HepG2 (cell line): ENCODE measurements around the gene RAB9A. TPM values are rescaled to one million over a fixed set of nuclear protein-coding genes. Genes with fewer than 3 reads are reported as not detected.

Experiments used
- ATAC-seq: fragments of 200-7000 bp; cut with Tn5 transposase; 3 replicates; pipeline ENCODE4 v1.9.1; 2020; ENCODE audit warnings: mild to moderate bottlenecking, moderate library complexity
- BruUV-seq: library from RNA; stranded (reverse); fragments of 400-500 nt; replicated peaks from 2 replicates; lab custom pipeline; 2021; lab: Mats Ljungman, UMichigan
- CTCF ChIA-PET: fragments of 300-600 bp; formaldehyde crosslinking; extraction: SDS; loops from one replicate; lab custom pipeline; 2021; ENCODE audit warnings: low total read pairs, inconsistent platforms, low intra/inter-chr PET ratio; lab: Yijun Ruan, JAX
- POLR2A ChIA-PET: fragments of 350-600 bp; sonication (Branson Sonifier 250); formaldehyde crosslinking; loops from one replicate; lab custom pipeline; 2020; ENCODE audit warnings: antibody characterized with exemption, inconsistent platforms; lab: Yijun Ruan, JAX
- DNase-seq: peaks from one replicate; pipeline ENCODE4 v3.0.0-alpha.2; 2015; ENCODE audit warnings: low spot score
- FAIRE-seq: peaks from 3 replicates; lab custom pipeline; 2011; peaks lifted over from hg19 to GRCh38; lab: Jason Lieb, UNC
- H2AFZ ChIP-seq: one replicate; pipeline ENCODE4 v1.6.1; 2011; ENCODE audit warnings: low read length, inconsistent platforms
- H3K27ac ChIP-seq: fragments of 300-600 bp; 3 replicates; pipeline ENCODE4 v1.8.0; 2011; ENCODE audit warnings: mixed run types, mild to moderate bottlenecking, mixed read lengths, low read length, inconsistent platforms; ENCODE audit not compliant: insufficient read depth; ENCODE audit errors: extremely low read length
- H3K27me3 ChIP-seq, 2 experiments: fragments of 200-600 bp in 1 of 2; 2 replicates in 1 of 2; 3 replicates in 1 of 2; pipeline versions ENCODE4 v1.6.0 to v1.8.0; 2011; ENCODE audit warnings: low read length in 2 of 2, mild to moderate bottlenecking in 2 of 2, moderate library complexity in 2 of 2, inconsistent platforms in 1 of 2; ENCODE audit not compliant: insufficient read depth in 2 of 2, control insufficient read depth in 1 of 2
- H3K36me3 ChIP-seq, 2 experiments: fragments of 200-600 bp in 1 of 2; replicated peaks in 1 of 2; 2 replicates in 1 of 2; 3 replicates in 1 of 2; pipeline versions ENCODE4 v1.5.1 to v1.8.0; 2011; ENCODE audit warnings: low read length in 2 of 2, inconsistent platforms in 1 of 2; ENCODE audit not compliant: insufficient read depth in 2 of 2, control insufficient read depth in 1 of 2
- H3K4me1 ChIP-seq: 2 replicates; pipeline ENCODE4 v1.5.1; 2012; ENCODE audit warnings: low read length, inconsistent platforms; ENCODE audit not compliant: insufficient read depth
- H3K4me2 ChIP-seq: 2 replicates; pipeline ENCODE4 v1.6.0; 2011; ENCODE audit warnings: low read depth, low read length, inconsistent platforms
- H3K4me3 ChIP-seq, 3 experiments: fragments of 200-600 bp in 1 of 3; sonication (generic), shearing (Covaris generic) in 1 of 3; replicated peaks in 1 of 3; 2 replicates each; pipeline ENCODE4 v1.5.1; 2011 to 2016; ENCODE audit warnings: low read length in 3 of 3, inconsistent platforms in 2 of 3, low read depth in 2 of 3, mild to moderate bottlenecking in 2 of 3, control low read depth in 1 of 3, mixed read lengths in 1 of 3; ENCODE audit not compliant: insufficient read depth in 1 of 3
- H3K79me2 ChIP-seq: one replicate; pipeline ENCODE4 v1.6.1; 2011; ENCODE audit warnings: low read length, inconsistent platforms; ENCODE audit not compliant: insufficient read depth
- H3K9ac ChIP-seq: 2 replicates; pipeline ENCODE4 v1.6.0; 2011; ENCODE audit warnings: mild to moderate bottlenecking, low read depth, low read length, inconsistent platforms; ENCODE audit not compliant: insufficient read depth
- H3K9me3 ChIP-seq: 2 replicates; pipeline ENCODE4 v1.5.1; 2012; ENCODE audit warnings: mild to moderate bottlenecking, low read length
- H4K20me1 ChIP-seq: 2 replicates; pipeline ENCODE4 v1.6.0; 2011; ENCODE audit warnings: inconsistent platforms, mild to moderate bottlenecking, low read length, moderate library complexity; ENCODE audit not compliant: insufficient read depth
- CBX1 ChIP-seq: IDR thresholded peaks from one replicate; pipeline ENCODE4 v1.6.1; 2016; ENCODE audit warnings: antibody characterized with exemption, low read depth
- CREB1 ChIP-seq, 2 experiments: fragments of 450-650 bp in 1 of 2; IDR thresholded peaks; 2 replicates each; pipeline ENCODE4 v1.6.1; 2016 to 2017; ENCODE audit warnings: control low read depth in 1 of 2, mild to moderate bottlenecking in 1 of 2, missing compliant biosample characterization in 1 of 2, missing genetic modification characterization in 1 of 2
- HMGA1 ChIP-seq: sonication (generic); formaldehyde crosslinking; conservative IDR thresholded peaks from 2 replicates; pipeline ENCODE4 v1.4.0; 2020; ENCODE audit warnings: missing genetic modification reagents
- HOXA5 ChIP-seq: sonication (generic); formaldehyde crosslinking; IDR thresholded peaks from 2 replicates; pipeline ENCODE4 v1.4.0; 2020; ENCODE audit warnings: missing genetic modification reagents
- KDM2A ChIP-seq: sonication (generic); formaldehyde crosslinking; IDR thresholded peaks from 2 replicates; pipeline ENCODE4 v1.4.0; 2020; ENCODE audit warnings: low read depth, missing genetic modification reagents, borderline replicate concordance
- KMT2B ChIP-seq: IDR thresholded peaks from 2 replicates; pipeline ENCODE4 v1.6.1; 2016; ENCODE audit warnings: missing genetic modification reagents, missing compliant biosample characterization
- MTA1 ChIP-seq: sonication (generic); formaldehyde crosslinking; IDR thresholded peaks from 2 replicates; pipeline ENCODE4 v1.4.0; 2020; ENCODE audit warnings: missing genetic modification reagents, mild to moderate bottlenecking, borderline replicate concordance
- NR2F1 ChIP-seq, 2 experiments: fragments of 450-650 bp in 1 of 2; formaldehyde crosslinking in 1 of 2; IDR thresholded peaks; 2 replicates each; pipeline versions ENCODE4 v1.5.0 to v1.6.1; 2016 to 2020; ENCODE audit warnings: mild to moderate bottlenecking in 1 of 2, missing compliant biosample characterization in 1 of 2, missing genetic modification reagents in 1 of 2, moderate library complexity in 1 of 2
- PRPF4 ChIP-seq: fragments of 200-400 bp; formaldehyde crosslinking; IDR thresholded peaks from 2 replicates; pipeline ENCODE4 v1.6.1; 2016; ENCODE audit warnings: low read length, low read depth; ENCODE audit not compliant: poor library complexity, severe bottlenecking
- RAD21 ChIP-seq: fragments of 450-650 bp; formaldehyde crosslinking; IDR thresholded peaks from 2 replicates; pipeline ENCODE4 v1.5.0; 2020; ENCODE audit warnings: mild to moderate bottlenecking
- SMARCE1 ChIP-seq: fragments of 450-650 bp; IDR thresholded peaks from 2 replicates; pipeline ENCODE4 v1.6.1; 2017; ENCODE audit warnings: borderline replicate concordance
- SRSF4 ChIP-seq: fragments of 200-400 bp; formaldehyde crosslinking; IDR thresholded peaks from one replicate; pipeline ENCODE4 v1.6.1; 2018; ENCODE audit warnings: mild to moderate bottlenecking, low read depth, low read length, moderate library complexity; ENCODE audit not compliant: poor library complexity, severe bottlenecking
- TGIF2 ChIP-seq: IDR thresholded peaks from 2 replicates; pipeline ENCODE4 v1.6.1; 2016; ENCODE audit warnings: control low read depth, missing compliant biosample characterization
- ZUFSP ChIP-seq: sonication (generic); formaldehyde crosslinking; IDR thresholded peaks from 2 replicates; pipeline ENCODE4 v1.9.0; 2021; ENCODE audit warnings: missing genetic modification reagents, mild to moderate bottlenecking, borderline replicate concordance
- WGBS: methylation state at CpG from one replicate; pipeline ENCODE4 v1.1.6; 2017; ENCODE audit warnings: low lambda C conversion rate; 5-methylcytosine and 5-hydroxymethylcytosine counted together
- in situ Hi-C: cut with HindIII; loops from 2 replicates; pipeline ENCODE4 v1.10.0; 2017; ENCODE audit warnings: low pct_unique_long_range_greater_than_20kb; ENCODE audit not compliant: extremely low pct_ligation_motif_present
- intact Hi-C: fragments of 100-400 bp; cut with micrococcal nuclease; formaldehyde crosslinking; loops from one replicate; pipeline ENCODE4 v1.10.0; 2022; ENCODE audit not compliant: unreplicated experiment
- polyA plus RNA-seq, 8 experiments: library from polyadenylated mRNA; depleted of rRNA in 3 of 8; stranded (reverse) in 7 of 8; unstranded in 1 of 8; fragments of >200 nt; fragmentation: Illumina TruSeq in 4 of 8; extraction: Trizol in 4 of 8; gene quantifications; 2 replicates each; pipeline versions ENCODE4 v1.2.1 to v1.2.3, GENCODE V29; 2011 to 2016; ENCODE audit warnings: low read depth in 4 of 8, missing spikeins in 1 of 8, mixed read lengths in 1 of 8; ENCODE audit not compliant: insufficient read depth in 1 of 8
- total RNA-seq, 5 experiments: library from RNA; depleted of rRNA; stranded (reverse); fragments of >200 nt; fragmentation: Illumina TruSeq; extraction: Trizol; gene quantifications; 2 replicates each; pipeline ENCODE4 v1.2.3, GENCODE V29; 2016; ENCODE audit warnings: low read depth in 1 of 5

RAB9A gene
- total and polyA plus RNA-seq, 2 of the 13 experiments (the other 11 are each of a cell fraction or from before 2014, with no cell fraction given) = 10.5 to 23.1 TPM

DNA sequence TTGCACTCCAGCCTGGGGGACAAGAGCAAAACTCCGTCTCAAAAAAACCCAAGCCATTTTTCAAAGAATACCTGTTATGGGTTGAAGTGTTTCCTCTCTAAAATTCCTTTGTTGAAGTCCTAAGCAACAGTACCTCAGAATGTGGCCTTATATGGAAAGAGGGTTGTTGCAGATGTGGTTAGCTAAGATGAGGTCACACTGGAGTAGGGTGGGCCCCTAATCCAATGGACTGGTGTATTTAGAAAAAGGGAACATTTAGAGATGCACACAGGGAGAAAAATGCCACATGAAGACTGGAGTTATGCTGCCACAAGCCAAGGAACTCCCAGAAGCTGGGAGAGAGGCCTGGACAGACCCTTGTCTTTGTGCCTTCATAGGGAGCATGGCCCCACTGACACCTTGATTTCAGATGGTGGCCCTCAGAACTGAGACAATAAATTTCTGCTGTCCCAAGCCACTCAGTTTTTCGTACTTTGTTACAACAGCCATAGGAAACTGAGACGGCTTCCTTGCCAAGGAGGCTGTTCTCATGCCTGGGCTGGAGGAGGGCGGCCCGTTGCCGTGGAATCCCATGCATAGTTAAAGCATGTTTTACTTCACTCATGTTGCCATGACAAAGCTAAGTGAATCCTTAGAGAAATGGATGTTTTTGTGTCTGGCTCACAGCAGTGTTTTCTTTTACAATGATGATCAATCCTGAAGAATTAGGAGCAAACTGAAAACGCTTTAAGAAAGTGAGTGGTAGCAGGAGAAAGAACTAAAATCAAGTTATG lies 29.0 kb downstream of the RAB9A start:
- peaks cover 1 to 5% of the 10 kb centered on the region in 2 experiments; a peak in 1 of 5 replicates for H3K36me3 ChIP-seq
- BruUV-seq = no TSS peak
- no peak for ATAC-seq
- H3K27me3 ChIP-seq = no peaks in the 10 kb centered on the region
- 98% methylated on average over 5 of the region's 7 CpGs for WGBS
- H3K9me3 ChIP-seq = no peaks in the 10 kb centered on the region
- no peak overlapping the region for H3K4me2 ChIP-seq
- FAIRE-seq = no peak
- CTCF ChIA-PET = no interaction called here
- no peaks in the 10 kb centered on the region for H4K20me1 ChIP-seq
- no peaks in the 10 kb centered on the region for H3K79me2 ChIP-seq
- no peak overlapping the region for H3K27ac ChIP-seq
- H3K9ac ChIP-seq = no peak overlapping the region
- in situ Hi-C loops = no loop called here
- no peaks in the 10 kb centered on the region for H3K4me1 ChIP-seq
- H3K4me3 ChIP-seq = no peak overlapping the region
- no peak for TF ChIP-seq CBX1
- TF ChIP-seq SMARCE1 = no peak
- no peak for TF ChIP-seq HMGA1 (CRISPR knock-in tag)
- no peak for TF ChIP-seq ZUFSP (CRISPR knock-in tag)
- no peak for TF ChIP-seq CREB1 (IDR thresholded peaks at IDR 0.05)
- no peak for TF ChIP-seq CREB1 (CRISPR knock-in tag; IDR thresholded peaks at IDR 0.05)
- no peak for TF ChIP-seq KDM2A (CRISPR knock-in tag)
- TF ChIP-seq NR2F1 (CRISPR knock-in tag; IDR thresholded peaks at IDR 0.05) = no peak
- TF ChIP-seq PRPF4 = no peak
- TF ChIP-seq RAD21 (CRISPR knock-in tag) = no peak
- TF ChIP-seq HOXA5 (CRISPR knock-in tag) = no peak
- TF ChIP-seq MTA1 (CRISPR knock-in tag) = no peak
- TF ChIP-seq KMT2B (CRISPR knock-in tag) = no peak
- no peak for TF ChIP-seq SRSF4
- no peak for TF ChIP-seq TGIF2 (CRISPR knock-in tag)
- DNase-seq = no peak
- intact Hi-C loops = no loop called here
- H2AFZ ChIP-seq = no peak overlapping the region
- POLR2A ChIA-PET = no interaction called here
